Activated gamma-delta T cell treated with anti-CD3 and anti-CD28 coated beads, Interleukin-2, amount 50 U/mL, for 16 hours (primary cell): ENCODE data around the gene THSD4.
"Not testable (repeated sequence)": the region's sequence is repeated elsewhere in the genome, so short reads cannot be mapped to it uniquely, and the experiment has no call there.

Experiments used
- DNase-seq: peaks from one replicate; pipeline ENCODE4 v3.0.0-alpha.2; 2020; ENCODE audit warnings: low read depth

Gene THSD4

DNA sequence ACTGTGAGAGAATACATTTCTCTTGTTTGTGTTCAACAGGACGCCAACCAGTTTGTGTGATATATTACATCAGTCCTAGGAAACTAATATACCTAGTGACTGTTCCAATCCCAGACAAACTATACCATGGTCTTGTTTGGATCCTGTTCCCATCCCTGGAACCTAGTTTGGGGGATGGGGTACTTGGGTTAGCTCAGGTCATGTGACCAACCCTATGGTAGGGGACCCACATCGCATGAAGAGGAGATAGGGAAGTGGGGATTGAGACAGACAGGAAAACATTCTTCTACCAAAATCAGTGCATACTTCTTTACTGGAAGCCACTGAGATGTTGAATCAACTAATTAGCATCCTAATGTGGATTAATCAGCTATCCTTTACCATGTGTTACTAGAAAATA, 146.1 kb downstream of the THSD4 start:
- no peak for DNase-seq

- no peak for DNase-seq
Measured at GRCh38 chr15:71261909-71262308, 146.6 kb downstream of the THSD4 start.

GRCh38 chr15:71262599-71262998, 147.3 kb downstream of the THSD4 start:
- DNase-seq = no peak

GRCh38 chr15:71265606-71266005, 150.3 kb downstream of the THSD4 start:
- DNase-seq = not testable (repeated sequence)

DNA sequence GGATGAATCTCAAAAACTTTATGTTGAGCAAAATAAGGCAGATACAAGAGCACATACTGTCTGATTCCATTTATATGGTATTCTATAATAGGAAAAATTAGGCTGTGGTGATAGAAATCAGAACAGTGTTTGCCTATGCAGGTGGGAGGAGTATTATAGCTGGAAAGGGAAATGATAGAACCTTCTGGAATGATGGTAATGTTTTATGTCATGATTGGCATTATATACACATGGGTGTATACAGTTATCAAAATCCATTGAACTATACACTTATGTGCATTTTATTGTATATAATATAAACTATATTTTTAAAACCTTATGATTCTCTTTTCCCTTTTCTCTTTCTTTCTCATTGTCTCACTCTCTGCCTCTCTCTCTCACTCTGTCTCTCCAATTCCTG, 156.1 kb downstream of the THSD4 start:
- no peak for DNase-seq

DNA sequence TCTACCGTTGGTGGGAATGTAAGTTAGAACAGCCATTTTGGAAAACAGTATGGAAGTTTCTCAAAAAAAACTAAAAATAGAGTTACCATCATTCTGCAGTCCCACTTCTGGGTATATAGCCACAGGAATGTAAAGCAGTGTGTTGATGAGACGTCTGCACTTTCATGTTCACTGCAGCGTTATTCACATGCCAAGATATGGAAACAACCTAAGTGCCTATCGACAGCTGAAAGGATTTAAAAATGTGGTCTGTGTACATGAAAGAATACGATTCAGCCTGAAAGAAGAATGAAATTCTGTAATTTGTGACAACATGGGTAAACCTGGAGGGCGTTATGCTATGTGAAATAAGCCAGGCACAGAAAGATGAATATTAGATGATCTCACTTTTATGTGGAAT, 157.7 kb downstream of the THSD4 start:
- no peak for DNase-seq

GRCh38 chr15:71273731-71274447, 158.6 kb downstream of the THSD4 start:
- DNase-seq = no peak

GRCh38 chr15:71274448-71274798, 159.2 kb downstream of the THSD4 start:
- no peak for DNase-seq

- DNase-seq = no peak
Measured at GRCh38 chr15:71275098-71275497, 159.8 kb downstream of the THSD4 start.

DNA sequence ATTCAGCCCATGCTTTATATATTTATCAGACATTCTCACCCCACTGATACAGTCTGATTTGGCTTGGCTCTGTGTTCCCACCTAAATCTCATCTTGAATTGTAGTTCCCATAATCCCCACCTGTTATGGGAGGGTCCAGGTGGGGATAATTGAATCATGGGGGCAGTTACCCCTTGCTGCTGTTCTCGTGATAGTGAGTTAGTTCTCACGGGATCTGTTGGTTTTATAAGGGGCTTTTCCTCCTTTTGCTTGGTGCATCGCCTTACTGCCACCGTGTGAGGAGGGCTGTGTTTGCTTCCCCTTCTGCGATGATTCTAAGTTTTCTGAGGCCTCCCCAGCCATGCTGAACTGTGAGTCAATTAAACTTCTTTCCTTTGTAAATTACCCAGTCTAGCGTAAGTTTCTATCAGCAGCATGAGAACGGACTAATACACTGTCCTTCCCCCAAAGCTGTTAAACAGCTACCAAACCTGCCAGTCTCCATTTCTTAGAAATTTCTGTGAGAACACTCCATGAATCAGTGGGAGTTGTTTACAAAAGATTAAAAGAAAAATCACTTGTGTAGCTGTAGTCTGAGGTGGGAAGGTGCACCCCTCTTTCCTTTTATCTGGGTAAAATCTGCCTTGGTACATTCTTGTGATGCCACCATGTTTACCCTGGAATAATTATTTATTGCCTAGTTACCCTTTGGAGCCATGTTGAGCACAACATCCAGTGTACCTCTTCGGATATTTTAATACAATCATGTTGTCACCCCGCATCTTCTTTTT, 160.5 kb downstream of the THSD4 start:
- no peak for DNase-seq

GRCh38 chr15:71276336-71276665, 161.0 kb downstream of the THSD4 start:
- no peak for DNase-seq

GRCh38 chr15:71278989-71279756, 163.9 kb downstream of the THSD4 start:
- DNase-seq = no peak

DNA sequence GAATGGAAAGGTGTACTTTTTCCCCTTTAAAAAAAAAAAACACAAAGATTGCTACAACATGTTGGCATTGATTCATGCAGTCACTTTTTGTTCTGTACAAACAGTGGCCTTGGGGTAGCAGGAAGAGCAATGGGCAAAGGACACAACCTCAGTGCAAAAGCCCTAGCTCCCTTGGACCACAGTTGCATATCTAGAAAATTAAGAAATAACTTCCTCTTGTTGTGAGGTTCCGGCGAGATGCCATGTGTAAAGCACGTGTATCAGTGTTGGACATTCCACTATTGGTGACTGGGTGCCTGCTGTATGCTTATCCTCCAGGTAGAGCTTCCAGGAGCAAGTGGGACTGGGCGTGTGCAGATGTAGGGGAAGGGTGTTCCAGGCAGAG, 164.5 kb downstream of the THSD4 start:
- DNase-seq = no peak

DNA sequence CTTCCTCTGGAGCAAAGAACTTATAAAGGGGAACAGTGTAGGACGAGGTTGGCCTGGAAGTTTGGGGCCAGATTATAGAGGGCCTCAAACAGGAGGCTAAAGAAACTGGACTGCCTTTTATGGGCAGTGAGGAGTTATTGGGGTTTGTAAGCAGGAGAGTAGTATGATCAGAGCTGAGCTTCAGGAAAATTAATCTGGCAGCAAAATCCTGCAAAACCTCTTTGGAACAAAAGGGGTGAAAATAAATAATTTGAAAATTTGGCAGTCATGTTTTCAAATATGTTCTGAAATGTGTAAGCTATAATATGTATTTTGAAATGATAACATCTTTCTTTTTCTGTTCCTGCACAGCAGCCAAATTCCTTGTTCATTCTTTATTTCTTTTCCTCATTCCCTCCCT, 164.9 kb downstream of the THSD4 start:
- no peak for DNase-seq

- DNase-seq = no peak
Measured at GRCh38 chr15:71281256-71281655, 166.0 kb downstream of the THSD4 start.

- no peak for DNase-seq
Measured at GRCh38 chr15:71282076-71282475, 166.8 kb downstream of the THSD4 start.

DNA sequence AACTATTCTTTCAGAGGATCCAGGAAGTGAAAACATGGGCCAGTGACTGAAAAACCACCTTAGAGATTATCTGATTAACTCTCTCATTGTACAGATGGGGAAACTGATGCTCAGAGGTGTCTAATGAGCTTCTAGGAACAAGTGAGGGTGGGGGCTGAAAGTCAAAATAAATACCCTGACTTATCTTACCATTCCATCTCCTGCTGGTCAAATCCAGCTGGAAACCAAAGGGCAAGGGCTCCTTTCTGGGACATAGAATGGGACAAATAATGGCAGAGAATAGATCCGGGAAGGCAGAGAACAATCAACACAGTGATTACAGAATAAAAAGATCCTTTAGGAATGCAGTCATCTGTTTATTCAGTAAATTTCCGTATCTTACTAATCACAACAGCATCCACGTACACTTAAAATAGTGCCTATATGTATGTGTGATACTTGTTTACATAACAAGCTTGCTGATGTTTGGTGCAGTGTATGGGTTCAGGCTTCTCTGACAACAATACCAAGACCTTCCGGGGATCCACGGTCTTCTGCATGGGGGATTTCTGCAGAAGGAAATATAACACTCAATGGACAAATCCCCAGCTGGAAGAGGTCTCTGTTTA, 173.2 kb downstream of the THSD4 start:
- no peak for DNase-seq

DNA sequence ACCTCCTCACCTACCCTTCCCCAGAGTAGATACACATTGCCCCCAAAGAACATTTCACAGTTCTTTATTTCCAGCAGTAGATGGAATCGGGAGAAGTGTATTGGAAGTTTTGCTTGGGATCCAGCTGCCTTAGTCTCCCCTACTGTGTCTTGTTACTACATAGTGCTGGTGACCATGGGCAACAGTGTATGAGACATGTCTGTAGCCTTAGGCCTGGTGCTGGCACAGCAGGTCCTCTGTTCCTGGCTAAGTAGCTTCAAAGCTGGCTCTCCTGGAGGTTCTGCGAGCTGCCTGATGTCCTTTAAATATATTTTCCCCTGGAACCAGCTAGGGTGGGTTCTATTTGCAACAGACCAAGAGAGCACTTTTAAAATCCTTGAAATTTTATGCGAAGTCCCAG, 174.7 kb downstream of the THSD4 start:
- no peak for DNase-seq

- no peak for DNase-seq
Measured at GRCh38 chr15:71290881-71291635, 175.8 kb downstream of the THSD4 start.

DNA sequence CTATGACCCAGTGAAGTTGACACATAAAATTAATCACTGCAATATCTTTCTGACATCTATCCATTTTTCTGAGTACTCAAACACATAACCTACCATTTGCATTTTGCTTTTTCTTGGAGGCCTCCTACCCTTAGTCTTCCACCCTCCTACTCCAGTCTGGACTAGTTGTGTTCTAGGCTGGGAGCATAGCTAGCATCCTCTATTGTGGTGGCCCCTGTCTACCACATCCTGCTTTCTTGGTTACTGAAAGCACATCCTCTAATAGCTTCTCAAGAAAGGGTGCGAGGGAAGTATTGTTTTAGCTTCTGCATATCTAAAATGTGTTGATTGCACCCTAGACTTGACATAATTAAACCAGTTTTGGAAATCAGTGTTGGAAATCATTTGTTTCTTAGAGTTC, 176.5 kb downstream of the THSD4 start:
- no peak for DNase-seq

DNA sequence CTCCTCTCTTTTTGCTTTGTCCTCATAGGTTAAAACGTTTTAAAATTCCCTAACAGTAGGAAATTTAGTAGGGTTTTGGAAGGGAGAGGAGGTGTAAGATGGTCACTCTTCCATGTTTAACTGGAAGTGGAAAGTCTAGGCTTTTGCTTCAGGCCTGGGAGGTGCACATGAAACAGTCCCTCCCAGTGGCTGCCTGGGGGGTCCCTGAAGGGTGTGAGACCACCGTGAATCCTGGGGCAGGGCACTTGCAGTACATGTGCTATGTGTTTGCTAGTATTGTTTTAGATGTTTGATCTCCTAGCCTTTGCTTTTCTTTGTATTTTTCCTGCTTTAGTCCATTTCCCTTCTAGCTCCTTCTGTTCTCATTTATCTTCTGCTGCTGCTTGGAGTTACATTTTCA, 178.5 kb downstream of the THSD4 start:
- DNase-seq = no peak
